NCI-H2196 treated with DMSO at 0.1 percent for 48 hours (cell line): ENCODE results near the gene ARID1A.
A peak's percentile ranks its signal among the peaks of the same experiment; 100 is the strongest.

Experiments used
- DNase-seq: peaks from one replicate; lab custom pipeline; 2025; ENCODE audit not compliant: unreplicated experiment; lab: John Stamatoyannopoulos, UW

Gene ARID1A

DNA sequence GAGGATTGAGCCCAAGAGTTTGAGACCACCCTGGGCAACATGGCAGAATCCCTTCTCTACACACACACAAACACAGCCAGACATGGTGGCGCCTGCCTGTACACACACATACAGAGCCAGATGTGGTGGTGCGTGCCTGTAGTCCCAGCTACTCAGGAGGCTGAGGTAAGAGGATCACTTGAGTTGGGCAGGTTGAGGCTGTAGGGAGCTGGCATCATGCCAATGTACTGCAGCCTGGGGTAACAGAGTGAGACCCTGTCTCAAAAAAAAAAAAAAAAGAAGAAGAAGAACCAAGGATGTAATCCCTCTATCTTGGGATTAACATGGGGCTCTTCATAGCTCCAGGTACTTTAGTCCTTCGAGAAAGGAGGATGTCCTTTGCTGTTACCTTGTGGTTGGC, 62.5 kb downstream of the ARID1A start:
- DNase-seq: no peak

- DNase-seq: no peak
Measured at GRCh38 chr1:26759531-26759930, 63.7 kb downstream of the ARID1A start.

DNA sequence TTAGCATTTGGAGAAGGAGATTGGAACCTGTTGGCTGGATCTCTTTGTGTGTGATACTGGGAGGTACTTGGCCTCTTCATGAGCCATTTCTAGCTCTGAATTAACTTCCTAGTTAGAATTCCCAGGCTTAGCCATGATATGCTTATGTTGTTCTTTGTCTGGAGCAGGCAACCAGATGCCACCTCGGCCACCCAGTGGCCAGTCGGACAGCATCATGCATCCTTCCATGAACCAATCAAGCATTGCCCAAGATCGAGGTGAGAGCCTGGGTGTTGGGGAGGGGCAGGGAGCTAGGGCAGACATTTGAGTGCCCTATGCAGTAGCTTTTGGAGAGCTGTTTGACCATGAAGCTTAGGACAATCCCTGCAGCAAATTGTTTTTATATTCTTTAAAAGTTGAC, 65.4 kb downstream of the ARID1A start:
- peak; percentile 2 for DNase-seq

- no peak for DNase-seq
Measured at GRCh38 chr1:26767714-26768113, 71.9 kb downstream of the ARID1A start.

GRCh38 chr1:26768755-26769154, 72.9 kb downstream of the ARID1A start:
- no peak for DNase-seq

DNA sequence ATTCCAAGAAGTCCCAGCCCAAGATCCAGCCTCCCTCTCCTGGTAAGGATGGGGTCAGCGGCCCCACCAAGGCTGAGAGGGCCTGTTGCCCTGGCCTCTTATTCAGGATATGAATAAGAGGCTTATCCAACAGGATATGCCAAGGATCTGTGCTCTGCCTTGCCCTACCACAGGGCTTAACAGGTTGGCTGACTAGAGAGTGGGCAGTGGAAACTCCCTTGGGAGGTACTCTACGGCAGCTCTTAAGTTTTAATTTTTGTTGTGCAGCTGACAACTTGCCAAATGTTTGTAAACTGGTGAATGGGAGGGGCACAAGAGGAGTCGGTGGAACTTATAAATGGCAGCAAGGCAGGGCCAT, 75.4 kb downstream of the ARID1A start:
- DNase-seq: no peak

- peak; percentile 21 for DNase-seq
Measured at GRCh38 chr1:26771643-26772321, 76.0 kb downstream of the ARID1A start.

DNA sequence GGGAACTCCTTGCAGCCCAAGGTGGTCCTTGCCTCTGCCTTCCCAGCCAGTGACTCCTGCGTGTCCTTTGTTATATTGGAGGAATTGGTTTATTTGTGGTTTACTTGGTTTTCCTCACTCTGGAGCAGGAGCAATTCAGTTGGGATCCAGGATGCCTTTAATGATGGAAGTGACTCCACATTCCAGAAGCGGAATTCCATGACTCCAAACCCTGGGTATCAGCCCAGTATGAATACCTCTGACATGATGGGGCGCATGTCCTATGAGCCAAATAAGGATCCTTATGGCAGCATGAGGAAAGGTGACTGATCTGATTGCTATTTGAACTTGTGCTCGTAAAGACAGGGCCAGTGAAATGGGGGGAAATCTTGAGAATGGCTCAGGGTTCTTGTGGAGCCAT, 76.9 kb downstream of the ARID1A start:
- DNase-seq: no peak

- no peak for DNase-seq
Measured at GRCh38 chr1:26774462-26774861, 78.6 kb downstream of the ARID1A start.

DNA sequence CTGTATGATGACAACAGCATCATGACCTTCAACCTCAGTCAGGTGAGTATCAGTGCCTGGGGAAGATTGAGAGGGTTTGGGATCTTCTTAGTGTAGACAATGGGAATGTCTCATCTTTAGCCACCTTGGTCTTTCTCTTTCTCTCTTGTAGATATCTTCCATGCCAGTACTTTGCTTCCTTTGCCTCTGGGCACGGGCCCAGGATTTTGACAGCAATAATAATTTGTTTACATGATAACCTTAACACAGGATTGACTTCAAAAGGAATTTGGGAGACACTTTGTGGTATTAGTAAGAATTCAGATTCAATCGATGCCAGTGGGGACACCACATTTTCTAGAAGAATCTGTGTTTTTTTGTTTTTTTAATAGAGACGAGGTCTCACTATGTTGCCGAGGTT, 79.9 kb downstream of the ARID1A start:
- DNase-seq: no peak

DNA sequence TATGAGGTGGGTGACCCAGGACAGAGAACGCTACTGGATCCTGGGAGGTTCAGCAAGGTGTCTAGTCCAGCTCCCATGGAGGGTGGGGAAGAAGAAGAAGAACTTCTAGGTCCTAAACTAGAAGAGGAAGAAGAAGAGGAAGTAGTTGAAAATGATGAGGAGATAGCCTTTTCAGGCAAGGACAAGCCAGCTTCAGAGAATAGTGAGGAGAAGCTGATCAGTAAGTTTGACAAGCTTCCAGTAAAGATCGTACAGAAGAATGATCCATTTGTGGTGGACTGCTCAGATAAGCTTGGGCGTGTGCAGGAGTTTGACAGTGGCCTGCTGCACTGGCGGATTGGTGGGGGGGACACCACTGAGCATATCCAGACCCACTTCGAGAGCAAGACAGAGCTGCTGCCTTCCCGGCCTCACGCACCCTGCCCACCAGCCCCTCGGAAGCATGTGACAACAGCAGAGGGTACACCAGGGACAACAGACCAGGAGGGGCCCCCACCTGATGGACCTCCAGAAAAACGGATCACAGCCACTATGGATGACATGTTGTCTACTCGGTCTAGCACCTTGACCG, 83.4 kb downstream of the ARID1A start:
- no peak for DNase-seq

- no peak for DNase-seq
Measured at GRCh38 chr1:26780344-26780957, 84.6 kb downstream of the ARID1A start.

DNA sequence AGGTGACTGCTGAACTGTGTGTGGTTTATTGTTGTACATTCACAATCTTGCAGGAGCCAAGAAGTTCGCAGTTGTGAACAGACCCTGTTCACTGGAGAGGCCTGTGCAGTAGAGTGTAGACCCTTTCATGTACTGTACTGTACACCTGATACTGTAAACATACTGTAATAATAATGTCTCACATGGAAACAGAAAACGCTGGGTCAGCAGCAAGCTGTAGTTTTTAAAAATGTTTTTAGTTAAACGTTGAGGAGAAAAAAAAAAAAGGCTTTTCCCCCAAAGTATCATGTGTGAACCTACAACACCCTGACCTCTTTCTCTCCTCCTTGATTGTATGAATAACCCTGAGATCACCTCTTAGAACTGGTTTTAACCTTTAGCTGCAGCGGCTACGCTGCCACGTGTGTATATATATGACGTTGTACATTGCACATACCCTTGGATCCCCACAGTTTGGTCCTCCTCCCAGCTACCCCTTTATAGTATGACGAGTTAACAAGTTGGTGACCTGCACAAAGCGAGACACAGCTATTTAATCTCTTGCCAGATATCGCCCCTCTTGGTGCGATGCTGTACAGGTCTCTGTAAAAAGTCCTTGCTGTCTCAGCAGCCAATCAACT, 85.5 kb downstream of the ARID1A start:
- DNase-seq: no peak

- no peak for DNase-seq
Measured at GRCh38 chr1:26782521-26783212, 86.9 kb downstream of the ARID1A start.

DNA sequence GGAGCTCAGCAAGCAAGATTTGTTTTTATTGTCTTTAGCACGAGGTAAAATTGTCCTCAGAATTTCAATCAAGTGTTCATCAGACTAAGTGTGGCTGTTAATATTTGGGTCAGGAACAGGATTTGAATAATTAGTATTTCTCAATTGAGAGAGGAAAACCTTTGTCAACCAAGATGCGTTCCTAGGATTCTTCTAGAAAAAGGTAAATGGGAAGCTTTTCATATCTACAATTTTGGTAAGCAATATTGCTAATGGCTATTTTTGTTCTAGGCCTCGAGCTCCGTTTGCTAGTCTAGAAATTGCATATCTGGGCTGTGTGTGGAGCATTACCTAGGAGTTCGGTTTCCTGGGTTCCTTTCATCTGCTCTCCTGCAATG, 87.8 kb downstream of the ARID1A start:
- no peak for DNase-seq

DNA sequence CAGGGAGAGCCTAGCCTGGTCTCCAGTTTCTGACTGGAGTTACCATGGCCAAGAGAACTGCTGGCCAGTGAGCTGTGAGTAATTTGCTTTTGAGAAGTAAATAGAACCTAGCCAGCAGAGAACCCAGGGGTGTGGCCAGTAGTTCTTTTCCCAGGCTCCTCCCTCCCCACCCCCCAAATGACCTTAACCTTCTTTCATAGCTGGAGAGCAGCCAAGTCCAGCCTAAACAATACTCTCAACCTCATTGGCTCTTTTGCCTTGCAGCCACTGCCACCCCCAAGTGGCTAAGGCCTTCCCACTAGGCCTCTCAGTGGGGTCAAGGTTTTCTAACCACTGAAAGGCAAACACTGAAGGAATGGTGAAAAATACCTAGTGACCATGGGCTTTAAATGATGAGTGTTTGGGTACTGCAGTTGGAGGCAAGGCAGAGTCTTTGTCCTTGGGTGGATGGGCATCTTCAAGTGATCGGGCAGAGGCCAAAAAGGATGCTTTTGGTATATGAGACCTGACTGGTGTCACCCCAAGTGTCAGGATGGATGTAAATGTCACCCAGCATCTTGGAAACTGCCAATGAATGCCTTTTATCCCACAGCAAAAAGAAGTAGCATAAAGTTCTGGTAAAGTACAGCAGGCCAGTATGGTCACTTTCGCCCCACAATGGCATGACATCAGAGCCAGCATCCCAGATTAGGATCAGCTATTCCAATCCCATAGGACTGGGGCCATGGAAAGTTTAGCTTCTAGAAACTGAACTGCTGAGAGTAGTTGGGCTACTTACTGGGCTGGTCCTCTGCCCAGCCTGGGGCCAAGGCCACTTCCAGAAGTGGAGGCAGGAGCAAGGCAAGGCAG, 88.4 kb downstream of the ARID1A start:
- peak; percentile 92 for DNase-seq

DNA sequence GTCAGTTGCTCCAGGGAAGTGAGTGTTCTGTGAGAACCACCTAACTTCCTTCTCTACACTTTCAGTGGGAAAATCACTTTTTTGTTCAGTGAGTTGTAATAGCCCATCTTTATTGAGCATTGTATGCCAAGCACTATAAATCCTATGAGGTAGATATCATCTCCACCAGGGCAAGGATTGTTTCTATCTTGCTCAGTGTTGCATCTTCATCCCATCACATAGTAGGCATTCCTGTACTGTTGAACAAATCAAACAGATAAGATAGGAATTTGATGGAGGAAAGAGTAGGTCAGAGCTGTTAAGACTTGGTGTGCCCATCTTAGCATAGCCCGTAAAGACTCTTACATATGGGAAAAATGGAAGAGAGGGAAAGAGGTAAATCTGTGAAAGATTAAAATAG, 89.1 kb downstream of the ARID1A start:
- DNase-seq: no peak

GRCh38 chr1:26785611-26786436, 90.0 kb downstream of the ARID1A start:
- peak; percentile 5 for DNase-seq

DNA sequence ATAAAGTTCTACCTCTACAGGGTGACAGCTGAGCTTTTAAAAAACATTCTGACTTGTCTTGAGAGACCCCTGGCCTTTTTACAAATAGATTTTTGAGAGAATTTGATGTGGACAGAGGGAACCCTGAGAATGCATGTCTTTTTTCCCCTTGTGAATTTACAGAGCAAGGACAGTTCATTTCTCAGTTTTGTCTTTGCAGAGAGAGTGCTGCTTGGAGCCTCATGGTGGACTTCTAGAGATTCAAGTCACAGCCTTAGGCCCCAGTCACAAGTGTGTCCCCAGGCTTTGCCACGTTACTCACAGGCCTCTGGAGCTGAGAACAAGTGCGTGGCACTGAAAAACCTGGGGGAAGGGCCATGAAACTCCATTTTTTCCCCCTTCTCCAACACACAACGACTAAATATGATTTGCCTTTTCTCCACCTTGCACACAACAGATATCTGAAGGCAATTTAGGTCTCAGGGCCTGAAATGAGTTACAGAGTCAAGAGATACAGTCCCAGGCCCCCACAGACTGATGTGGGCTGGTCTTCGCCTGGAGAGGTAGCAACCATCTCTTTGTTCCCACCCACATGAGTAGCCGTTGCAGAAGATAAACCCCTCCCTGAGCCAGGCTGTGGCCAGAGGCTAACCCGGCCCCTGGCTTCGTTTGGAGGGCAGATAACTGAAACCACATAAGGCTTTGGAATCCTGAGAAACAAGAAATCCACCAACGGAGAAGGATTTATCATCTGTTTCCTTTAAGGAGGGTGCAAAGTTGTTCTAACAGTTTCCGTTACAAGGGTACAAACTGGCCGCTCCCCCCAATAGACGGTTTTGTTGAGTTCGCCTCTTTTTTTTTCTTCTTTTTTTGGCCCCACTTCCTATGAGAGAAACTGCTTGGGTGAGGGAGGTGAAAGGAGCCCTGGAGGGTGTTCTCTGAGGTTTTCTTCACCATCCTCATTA, 90.9 kb downstream of the ARID1A start:
- peak; percentile 66 for DNase-seq
